ENCODE data around the gene SH3PXD2A. TPM values are rescaled to one million over a fixed set of nuclear protein-coding genes. Genes with fewer than 3 reads are reported as not detected.

SH3PXD2A gene
- total and polyA plus RNA-seq, 9 of the 15 experiments (the other 6 are each of a cell fraction or from before 2014, with no cell fraction given) = 0.41 to 9.3 (median 2.5) TPM

DNA sequence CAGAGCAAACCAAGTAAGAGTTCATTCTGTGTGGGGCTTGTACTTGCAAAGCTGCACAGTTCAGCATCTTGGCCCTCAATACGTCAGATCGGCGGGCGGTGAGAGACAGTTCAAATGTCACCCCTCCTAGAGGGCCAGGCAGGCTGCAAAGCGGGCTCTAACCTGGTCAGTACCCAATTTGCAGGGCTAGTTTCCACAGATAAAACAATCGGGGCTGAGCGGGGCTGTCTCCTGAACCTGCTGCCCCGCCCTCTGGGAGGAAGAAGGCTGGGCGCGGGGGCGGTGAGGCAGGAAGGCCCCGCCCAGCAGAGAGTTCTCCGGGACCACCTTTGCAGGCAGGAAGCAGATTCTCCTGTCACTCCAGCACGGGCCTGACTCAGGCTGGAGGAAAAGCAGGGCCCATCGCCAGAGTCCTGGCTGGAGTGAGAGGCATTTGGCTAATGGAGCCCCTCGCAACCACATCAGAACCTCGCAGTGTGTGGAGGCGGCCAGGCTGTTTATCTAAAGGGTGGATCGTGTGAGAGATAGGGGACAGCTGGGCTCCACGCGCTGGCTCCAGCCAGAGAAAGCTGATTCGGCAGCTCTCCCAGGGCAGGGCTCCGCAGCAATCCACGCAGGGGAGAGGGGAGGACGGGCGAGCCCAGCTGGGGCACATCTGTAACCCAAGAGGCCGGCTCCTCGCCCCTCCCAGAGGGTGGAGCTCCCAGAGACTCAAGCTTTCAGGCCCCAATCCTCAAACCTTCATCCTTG lies 83.1 kb downstream of the SH3PXD2A start (continued):
- TF ChIP-seq, protein P1, sequence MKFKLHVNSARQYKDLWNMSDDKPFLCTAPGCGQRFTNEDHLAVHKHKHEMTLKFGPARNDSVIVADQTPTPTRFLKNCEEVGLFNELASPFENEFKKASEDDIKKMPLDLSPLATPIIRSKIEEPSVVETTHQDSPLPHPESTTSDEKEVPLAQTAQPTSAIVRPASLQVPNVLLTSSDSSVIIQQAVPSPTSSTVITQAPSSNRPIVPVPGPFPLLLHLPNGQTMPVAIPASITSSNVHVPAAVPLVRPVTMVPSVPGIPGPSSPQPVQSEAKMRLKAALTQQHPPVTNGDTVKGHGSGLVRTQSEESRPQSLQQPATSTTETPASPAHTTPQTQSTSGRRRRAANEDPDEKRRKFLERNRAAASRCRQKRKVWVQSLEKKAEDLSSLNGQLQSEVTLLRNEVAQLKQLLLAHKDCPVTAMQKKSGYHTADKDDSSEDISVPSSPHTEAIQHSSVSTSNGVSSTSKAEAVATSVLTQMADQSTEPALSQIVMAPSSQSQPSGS (CRISPR knock-in tag; IDR thresholded peaks at IDR 0.05) = no peak
- TF ChIP-seq, protein P2, sequence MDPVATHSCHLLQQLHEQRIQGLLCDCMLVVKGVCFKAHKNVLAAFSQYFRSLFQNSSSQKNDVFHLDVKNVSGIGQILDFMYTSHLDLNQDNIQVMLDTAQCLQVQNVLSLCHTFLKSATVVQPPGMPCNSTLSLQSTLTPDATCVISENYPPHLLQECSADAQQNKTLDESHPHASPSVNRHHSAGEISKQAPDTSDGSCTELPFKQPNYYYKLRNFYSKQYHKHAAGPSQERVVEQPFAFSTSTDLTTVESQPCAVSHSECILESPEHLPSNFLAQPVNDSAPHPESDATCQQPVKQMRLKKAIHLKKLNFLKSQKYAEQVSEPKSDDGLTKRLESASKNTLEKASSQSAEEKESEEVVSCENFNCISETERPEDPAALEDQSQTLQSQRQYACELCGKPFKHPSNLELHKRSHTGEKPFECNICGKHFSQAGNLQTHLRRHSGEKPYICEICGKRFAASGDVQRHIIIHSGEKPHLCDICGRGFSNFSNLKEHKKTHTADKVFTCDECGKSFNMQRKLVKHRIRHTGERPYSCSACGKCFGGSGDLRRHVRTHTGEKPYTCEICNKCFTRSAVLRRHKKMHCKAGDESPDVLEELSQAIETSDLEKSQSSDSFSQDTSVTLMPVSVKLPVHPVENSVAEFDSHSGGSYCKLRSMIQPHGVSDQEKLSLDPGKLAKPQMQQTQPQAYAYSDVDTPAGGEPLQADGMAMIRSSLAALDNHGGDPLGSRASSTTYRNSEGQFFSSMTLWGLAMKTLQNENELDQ (CRISPR knock-in tag; IDR thresholded peaks at IDR 0.05; ENCODE audit: borderline replicate concordance) = no peak
- no peak for TF ChIP-seq KLF10 (CRISPR knock-in tag; IDR thresholded peaks at IDR 0.05)
- no peak for TF ChIP-seq HDGF (IDR thresholded peaks at IDR 0.05)
- TF ChIP-seq EWSR1 (IDR thresholded peaks at IDR 0.05; ENCODE audit: borderline replicate concordance, low read depth, partially characterized antibody) = no peak
- no peak for TF ChIP-seq POLR3A (IDR thresholded peaks at IDR 0.05; ENCODE audit: borderline replicate concordance, extremely low read depth, insufficient read depth, insufficient read length)
- TF ChIP-seq, protein P3, sequence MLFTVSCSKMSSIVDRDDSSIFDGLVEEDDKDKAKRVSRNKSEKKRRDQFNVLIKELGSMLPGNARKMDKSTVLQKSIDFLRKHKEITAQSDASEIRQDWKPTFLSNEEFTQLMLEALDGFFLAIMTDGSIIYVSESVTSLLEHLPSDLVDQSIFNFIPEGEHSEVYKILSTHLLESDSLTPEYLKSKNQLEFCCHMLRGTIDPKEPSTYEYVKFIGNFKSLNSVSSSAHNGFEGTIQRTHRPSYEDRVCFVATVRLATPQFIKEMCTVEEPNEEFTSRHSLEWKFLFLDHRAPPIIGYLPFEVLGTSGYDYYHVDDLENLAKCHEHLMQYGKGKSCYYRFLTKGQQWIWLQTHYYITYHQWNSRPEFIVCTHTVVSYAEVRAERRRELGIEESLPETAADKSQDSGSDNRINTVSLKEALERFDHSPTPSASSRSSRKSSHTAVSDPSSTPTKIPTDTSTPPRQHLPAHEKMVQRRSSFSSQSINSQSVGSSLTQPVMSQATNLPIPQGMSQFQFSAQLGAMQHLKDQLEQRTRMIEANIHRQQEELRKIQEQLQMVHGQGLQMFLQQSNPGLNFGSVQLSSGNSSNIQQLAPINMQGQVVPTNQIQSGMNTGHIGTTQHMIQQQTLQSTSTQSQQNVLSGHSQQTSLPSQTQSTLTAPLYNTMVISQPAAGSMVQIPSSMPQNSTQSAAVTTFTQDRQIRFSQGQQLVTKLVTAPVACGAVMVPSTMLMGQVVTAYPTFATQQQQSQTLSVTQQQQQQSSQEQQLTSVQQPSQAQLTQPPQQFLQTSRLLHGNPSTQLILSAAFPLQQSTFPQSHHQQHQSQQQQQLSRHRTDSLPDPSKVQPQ (CRISPR knock-in tag; IDR thresholded peaks at IDR 0.05; ENCODE audit: borderline replicate concordance) = no peak
- no peak for TF ChIP-seq ZNF586 (CRISPR knock-in tag; conservative IDR thresholded peaks at IDR 0.05)
- no peak for TF ChIP-seq SAFB2 (IDR thresholded peaks at IDR 0.05; ENCODE audit: borderline replicate concordance, low read depth, low read length, severe bottlenecking)
- TF ChIP-seq ZFX (CRISPR knock-in tag; IDR thresholded peaks at IDR 0.05) = peak; percentile 79
- TF ChIP-seq, protein P4, sequence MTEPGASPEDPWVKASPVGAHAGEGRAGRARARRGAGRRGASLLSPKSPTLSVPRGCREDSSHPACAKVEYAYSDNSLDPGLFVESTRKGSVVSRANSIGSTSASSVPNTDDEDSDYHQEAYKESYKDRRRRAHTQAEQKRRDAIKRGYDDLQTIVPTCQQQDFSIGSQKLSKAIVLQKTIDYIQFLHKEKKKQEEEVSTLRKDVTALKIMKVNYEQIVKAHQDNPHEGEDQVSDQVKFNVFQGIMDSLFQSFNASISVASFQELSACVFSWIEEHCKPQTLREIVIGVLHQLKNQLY (CRISPR knock-in tag; conservative IDR thresholded peaks at IDR 0.05) = no peak
- TF ChIP-seq, protein P5, sequence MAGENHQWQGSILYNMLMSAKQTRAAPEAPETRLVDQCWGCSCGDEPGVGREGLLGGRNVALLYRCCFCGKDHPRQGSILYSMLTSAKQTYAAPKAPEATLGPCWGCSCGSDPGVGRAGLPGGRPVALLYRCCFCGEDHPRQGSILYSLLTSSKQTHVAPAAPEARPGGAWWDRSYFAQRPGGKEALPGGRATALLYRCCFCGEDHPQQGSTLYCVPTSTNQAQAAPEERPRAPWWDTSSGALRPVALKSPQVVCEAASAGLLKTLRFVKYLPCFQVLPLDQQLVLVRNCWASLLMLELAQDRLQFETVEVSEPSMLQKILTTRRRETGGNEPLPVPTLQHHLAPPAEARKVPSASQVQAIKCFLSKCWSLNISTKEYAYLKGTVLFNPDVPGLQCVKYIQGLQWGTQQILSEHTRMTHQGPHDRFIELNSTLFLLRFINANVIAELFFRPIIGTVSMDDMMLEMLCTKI (IDR thresholded peaks at IDR 0.05; ENCODE audit: partially characterized antibody) = no peak
- no peak for TF ChIP-seq SRSF1 (IDR thresholded peaks at IDR 0.05; ENCODE audit: low read depth, low read length)
- peak; percentile 52 for TF ChIP-seq CCNT2 (IDR thresholded peaks at IDR 0.05; ENCODE audit: borderline replicate concordance, extremely low read depth, insufficient read length, low read depth, low read length)
- no peak for TF ChIP-seq MYNN (IDR thresholded peaks at IDR 0.05)
- TF ChIP-seq MYNN (CRISPR knock-in tag; IDR thresholded peaks at IDR 0.05) = no peak
- no peak for TF ChIP-seq ZFP36 (IDR thresholded peaks at IDR 0.05; ENCODE audit: low read depth, low read length, partially characterized antibody)
- no peak for TF ChIP-seq SNIP1 (IDR thresholded peaks at IDR 0.05; ENCODE audit: low read depth)
- TF ChIP-seq SLC30A9 (CRISPR knock-in tag; IDR thresholded peaks at IDR 0.05) = no peak

Measured in K562 (cell line).